NCI-H2196 treated with DMSO at 0.1 percent for 48 hours (cell line): ENCODE results near the gene IRF2BP1.
"Not testable (repeated sequence)": the region's sequence is repeated elsewhere in the genome, so short reads cannot be mapped to it uniquely, and the experiment has no call there.

Experiments
- DNase-seq: peaks from one replicate; lab custom pipeline; 2025; ENCODE audit not compliant: unreplicated experiment; lab: John Stamatoyannopoulos, UW

IRF2BP1 gene

DNA sequence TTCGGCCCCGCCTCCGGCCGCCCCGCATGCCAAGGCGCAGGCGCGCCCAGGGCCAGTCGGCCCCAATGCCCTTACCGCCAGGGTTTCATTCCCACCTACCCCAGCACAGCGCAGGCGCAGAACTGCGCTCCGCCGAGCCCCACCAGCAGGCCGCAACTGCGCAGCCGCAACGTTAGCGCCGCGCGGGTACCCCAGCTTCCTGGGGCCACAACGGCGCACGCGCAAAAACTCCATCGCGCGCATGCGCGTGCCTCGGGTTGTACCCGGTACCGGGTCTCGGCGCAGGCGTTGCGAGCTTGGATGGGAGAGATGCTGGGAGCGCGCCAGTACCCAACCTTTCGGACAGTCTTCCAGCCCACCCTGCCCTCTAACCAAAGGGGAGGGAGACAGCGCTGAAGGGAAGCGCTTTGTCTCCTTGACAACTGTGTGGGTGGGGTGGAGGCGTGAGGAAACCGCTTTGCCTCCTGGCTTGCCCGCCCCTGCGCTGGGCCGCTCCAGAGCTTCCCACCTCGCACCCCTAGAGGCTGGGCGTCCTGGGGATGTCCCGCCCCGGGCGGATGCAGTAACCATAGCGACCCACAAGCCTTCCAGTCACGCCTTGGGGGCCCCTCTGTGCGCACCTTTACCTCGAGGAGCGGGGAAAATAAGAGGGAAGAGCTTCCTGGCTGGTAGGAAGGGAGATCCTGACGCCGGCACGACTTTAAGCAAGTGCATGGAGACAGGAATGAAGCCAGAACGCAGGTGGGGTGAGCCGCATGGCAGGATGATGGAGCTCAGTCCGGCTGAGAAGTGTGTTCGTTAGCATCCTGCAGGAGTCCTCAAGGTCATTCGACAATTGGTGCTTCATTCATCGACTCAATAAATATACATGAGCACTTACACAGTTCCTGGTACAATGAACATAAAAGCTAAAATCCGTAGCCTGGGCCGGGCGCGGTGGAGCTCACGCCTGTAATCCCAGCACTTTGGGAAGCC is 17.0 kb upstream of the IRF2BP1 start:
- peak; percentile 95 for DNase-seq

DNA sequence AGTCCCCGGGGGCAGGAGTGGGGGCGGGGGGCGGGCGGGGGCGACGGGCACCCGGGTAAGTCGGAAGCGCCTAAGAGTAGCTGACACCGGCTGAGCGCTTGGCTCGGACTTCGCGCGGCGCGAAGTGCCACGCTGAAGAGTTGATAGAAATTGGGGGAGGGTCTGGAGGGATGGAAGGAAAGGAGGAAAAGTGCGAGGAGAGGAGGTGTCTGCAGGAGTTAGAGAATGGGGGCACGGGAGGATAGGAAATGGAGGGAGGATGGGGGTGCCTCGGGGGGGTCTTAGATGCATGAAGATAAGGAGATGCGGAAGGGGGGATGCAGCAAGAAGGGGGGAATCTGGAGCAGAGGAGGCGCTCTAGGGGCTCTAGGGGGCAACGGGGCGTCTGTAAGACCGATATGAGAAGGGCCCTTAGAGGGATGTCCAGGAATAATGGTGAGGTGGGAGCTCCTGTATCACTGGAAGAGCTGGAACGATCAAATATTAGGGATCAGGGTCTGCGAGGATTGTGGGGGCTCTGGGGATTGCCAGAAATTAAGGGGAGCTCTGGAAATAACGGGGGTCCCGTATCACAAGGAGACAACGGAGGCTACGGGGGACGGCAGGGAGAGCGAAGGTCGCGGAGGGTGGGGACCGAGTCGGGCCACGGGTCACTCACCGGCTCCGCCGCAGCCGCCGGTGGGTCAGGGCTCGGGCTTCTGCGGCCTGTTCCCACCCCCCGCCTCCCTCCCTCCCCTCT is 16.1 kb upstream of the IRF2BP1 start, which contains the start of gene MYPOP:
MYPOP (minus strand) TSS at position 702 of the 739 bp plus-strand sequence. CDS start 840 bp downstream, outside the sequence.
- no peak for DNase-seq

DNA sequence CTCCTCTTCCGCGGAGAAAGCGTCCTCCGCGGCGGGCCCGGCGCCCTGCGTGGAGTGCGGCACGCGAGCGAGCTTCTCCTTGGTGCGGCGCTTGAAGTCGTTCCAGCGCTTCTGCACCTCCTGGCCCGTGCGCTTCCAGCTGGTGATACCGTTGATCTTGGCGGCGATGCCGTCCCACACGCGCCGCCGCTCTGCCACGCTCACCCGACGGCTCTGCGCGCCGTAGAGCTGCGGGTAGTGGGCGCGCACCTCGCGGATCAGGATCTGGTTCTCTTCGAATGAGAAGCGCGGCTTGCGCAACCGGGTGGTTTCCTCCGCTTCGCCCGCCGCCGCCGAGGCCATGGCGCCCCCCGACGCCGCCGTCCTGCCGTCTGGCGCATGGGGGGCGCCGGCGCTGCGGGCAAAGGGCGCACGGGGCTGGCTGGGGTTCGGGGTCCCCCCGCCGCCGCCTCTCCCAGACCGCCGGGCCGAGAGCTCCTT is 15.5 kb upstream of the IRF2BP1 start:
- DNase-seq = no peak

DNA sequence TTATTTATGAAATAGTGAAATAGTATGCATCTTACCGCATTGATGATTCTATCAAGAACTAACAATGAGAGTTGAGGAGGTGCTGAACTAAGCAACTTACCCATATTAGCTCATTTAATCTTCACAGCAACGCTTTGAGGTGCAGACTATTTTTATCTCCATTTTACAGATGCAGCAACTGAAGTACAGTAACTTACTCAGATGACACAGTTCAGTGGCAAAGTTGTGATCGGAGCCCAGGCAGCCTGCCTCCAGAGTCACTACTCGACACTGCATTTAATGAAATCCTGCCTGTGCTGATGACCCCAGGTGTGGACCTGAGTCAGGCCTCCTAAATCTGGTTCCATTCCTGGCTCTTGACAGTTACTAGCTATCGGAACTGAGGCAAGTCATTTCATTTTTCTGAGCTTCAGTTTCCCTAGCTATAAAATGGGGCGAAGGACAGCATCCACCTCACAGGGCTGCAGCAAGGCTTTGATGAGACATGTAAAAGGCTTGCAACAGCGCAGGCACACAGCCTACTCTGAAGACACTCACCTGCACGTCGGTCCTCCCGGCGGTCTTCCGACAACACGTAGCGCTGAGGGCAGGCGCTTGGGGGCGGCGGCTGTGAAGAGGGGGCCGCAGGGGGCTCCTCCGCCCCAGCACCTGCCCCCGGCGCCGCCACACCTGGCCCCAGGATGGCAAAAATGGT is 14.9 kb upstream of the IRF2BP1 start:
- no peak for DNase-seq

DNA sequence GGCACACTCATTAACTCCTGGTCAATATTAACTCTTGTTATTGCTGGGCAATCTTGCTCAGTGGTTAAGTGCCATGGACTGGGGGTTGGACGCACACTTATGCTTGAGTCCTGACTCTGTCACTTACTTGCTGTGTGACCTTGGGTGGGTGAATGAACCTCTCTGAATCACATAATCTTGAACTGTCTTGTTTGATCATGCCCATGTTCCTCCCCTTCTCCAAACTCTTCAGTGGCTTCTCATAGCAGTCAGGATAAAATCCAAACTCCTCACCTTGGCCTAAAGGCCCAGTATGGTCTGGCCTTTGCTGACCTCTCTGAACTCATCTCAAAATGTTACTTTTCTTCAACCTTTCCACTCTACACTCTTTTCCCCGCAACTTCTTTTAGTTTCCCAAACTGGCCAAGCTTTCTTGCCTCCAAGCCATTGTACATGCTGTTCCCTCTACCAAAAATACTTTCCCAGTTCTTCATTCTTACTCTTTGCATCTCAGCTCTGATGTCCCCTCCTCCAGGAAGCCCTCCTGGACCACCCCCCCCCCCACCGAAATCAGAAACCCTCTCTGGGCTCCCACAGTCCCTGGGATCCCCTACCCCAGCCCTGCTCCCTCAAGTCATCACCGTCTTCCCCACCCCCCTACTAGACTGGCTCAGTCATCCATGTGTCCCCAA is 14.1 kb upstream of the IRF2BP1 start:
- no peak for DNase-seq

DNA sequence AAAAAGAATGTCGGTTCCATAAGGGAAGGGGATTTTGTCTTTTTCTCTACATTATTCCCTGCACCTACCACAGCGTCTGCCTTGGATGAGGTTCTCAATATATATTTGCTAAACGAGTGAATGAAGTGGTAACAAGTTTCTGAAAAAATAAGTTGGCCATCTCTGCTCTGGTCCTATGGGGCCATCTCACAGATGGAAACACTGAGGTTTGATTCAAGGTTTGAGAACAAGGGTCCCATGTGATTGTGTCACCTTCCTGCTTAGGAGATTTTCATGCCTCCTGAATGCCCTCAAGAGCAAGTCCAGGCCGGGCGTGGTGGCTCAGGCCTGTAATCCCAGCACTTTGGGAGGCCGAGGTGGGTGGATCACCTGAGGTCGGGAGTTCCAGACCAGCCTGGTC is 13.3 kb upstream of the IRF2BP1 start:
- DNase-seq = no peak

DNA sequence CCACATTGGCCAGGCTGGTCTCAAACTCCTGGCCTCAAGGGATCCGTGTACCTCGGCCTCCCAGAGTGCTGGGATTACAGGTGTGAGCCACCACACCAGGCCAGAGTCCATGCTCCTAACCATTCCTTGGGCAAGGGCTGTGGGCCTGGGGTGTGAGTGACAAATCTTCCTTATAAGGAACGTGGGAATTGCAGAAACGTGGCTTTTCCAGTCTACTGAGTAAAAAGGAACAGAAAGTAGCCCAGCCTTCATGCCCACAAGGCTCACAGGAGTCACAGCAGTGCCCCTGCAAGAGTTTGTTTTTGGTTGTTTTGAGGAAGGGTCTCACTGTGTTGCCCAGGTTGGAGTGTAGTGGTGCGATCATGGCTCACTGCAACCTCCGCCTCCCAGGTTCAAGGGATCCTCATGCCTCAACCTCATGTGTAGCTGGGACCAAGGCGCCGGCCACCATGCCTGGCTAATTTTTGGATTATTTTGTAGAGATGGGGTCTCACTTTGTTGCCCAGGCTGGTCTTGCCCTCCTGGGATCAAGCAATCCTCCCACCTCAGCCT is 11.4 kb upstream of the IRF2BP1 start:
- no peak for DNase-seq

DNA sequence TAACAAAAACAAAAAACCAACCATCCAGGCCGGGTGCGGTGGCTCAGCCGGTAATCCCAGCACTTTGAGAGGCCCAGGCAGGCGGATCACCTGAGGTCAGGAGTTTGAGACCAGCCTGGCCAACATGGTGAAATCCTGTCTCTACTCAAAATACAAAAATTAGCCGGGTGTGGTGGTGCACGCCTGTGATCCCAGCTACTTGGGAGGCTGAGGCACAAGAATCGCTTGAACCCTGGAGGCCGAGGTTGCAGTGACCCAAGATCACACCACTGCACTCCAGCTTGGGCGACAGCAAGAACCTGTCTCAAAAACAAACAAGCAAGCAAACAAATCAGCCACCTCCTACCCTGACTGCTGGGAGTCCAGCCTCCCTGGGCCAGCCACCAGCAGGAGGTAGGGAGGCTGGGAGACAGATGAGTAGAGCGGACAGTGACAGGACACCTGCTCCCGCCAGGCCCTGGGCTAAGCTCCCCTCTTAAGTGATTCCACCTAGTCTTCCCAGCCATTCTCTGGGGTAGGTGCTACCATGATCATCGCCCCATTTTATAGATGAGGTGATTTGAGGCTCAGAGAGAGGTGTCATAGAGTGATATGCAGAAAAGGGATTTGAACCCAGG is 10.2 kb upstream of the IRF2BP1 start:
- DNase-seq = not testable (repeated sequence)

DNA sequence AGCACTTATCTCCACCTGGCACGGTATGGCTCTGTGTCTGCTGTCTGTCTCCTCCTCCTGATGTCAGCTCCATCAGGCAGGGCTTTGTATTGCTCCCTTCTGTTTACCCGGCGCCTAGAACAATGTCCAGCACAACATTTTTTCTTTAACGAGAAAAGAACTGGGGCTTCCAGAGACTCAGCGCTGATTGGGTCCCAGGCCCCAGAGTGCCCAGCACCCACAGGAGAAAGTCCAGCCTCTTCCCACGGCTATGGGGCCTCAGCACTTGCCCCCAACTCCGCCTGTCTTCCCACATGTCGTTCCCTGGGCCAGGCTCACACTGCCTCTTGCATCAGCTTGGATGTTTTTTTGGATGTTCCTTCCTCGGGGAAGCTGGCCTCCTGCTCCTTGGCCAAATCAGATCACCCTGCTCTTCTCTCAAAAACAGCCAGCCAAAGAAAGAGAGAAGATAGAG is 9.6 kb upstream of the IRF2BP1 start:
- DNase-seq = no peak

DNA sequence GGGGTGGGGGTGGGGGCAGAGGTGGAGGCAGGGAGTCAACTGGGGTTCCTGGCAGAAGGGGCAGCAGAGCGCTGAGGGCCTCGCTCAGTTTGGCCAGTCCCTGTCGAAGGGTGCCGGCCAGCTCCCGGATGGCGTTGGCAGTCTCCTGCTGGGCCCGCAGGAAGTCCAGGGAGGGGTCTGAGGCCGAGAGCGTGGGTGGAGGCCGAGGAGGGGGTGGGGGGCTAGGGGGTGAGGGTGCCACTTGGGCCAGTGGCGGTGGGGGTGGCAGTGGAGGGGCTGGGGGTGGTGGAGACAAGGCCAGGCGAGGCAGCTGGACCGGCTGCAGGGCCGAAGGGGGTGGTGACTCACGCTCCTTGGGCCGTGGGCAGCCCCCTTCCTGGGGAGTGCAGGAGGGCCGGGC is 4.9 kb upstream of the IRF2BP1 start:
- no peak for DNase-seq

DNA sequence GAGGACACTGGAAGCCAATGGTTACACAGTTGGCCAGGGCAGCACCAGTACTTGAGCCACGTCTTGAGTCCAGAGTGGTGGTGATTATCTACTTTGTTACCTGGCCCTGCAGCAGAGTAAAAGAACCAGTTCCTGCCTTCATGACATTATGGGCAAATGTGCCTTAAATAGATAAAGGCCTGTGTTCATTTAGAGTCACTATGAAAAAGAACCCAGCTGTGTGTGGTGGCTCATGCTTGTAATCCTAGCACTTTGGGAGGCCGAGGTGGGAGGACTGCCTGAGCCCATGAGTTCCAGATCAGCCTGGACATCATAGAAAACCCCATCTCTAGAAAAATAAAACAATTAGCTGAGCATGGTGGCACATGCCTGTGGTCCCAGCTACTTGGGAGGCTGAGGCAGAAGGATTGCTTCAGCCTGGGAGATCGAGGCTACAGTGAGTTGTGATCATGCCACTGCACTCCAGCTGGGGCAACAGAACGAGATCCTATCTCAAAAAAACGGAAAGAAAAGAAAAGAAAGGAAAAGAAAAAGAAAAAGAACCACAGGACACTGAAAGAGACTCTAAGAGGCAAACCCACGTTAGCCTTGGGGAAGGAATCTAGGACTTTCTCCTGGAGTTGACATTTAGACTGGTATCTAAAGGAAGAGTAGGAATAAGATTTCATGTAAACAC is 3.4 kb upstream of the IRF2BP1 start:
- DNase-seq = no peak

DNA sequence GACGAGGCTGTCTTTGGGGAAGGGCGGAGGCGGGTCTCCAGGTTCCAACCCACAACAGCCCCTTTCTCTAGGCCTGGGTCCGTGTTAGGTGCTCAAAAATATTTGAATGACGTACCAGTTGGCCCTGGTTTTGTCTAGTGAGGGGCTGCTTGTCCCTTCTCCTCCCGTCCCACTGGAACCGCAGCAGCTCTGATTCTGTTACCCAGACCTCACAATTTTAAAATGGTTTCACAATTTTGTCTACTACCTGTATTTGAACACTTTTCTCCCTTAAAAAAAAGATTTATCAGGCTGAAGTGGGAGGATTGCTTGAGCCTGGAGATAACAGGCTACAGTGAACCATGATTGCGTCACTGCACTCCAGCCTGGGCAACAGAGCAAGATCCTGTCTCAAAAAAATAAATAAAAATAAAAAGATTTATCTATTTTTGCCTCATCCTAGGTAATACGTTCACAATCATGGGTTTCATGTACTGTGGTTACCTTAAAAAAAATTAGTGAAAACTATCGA is 1.3 kb upstream of the IRF2BP1 start:
- no peak for DNase-seq

DNA sequence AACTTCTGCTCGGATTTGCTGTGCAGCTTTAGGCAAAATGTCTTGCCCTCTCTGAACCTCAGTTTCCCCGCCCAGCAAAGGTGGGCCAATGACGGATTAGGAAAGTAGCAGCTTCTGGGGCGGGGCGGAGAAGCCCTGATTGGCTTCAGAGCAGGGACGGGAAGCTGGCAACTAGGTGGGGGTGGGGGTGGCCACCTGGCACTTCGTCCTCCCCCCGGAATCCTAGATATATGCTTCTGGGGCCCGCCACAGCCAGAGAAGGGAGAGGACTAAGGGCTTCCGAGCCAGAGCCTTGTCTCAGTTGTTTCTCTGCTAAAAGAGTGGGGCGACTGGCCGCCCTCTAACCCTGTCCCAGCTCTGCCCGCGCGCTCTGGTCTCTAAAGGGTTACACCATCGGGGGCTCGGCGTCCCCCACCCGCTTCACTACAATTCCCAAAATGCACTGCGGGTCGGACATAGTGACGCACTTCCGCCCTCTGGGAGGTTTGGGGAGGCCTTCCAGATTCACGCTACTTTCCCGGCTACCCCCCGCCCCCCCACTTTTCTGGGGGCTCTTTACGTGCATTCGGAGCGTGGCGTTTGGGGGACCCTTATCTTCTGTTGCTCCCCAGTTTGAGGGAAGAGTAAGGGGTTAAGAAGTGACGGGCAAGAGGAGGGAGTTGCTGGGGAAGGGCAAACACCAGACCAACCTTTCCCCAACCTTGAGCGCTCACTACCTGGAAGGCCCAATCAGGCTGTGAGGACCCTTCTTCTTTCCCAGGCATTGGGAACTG is 672 bp upstream of the IRF2BP1 start:
- peak; percentile 82 for DNase-seq

DNA sequence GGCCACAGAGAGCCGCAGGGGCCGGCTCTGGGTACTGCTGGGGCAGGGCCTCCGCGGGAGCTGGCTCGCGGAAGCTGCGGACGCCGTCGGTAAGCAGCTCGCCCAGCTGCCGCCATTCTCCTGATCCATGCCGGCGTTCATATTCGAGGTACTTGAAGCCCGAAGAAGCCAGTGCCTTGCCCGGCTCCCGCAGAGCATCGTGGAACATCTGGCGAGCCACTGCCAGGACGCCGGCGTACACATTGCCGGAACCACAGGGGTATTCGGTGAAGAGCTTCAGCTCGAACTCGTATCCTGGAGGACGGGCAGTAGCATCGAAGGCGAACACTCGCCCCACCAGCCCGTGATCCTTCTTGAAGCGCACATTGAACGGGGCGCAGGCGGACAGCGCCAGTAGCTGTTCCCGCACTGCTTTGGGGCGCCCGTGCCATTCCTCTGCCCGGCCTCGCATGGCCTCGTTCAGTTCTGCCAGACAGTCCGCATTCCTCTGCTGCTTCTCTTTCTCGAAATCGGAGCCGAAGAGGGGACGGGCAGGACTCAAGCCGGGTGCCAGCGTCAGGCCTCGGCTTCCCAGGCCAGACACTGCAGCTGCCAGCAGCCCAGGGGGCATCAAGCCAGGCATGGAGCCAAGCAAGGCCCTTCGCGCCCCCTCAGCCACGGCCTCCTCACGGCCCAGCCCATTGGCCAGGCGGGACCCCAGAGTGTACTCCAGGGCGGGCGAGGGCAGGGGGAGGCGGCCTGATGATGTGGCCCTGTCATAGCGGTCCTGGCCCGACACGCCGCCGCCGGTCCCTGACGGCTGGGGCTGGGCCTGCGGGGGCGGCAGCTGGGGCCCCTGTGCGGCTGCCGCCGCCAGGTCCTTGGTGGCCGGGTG is 1.0 kb downstream of the IRF2BP1 start:
- no peak for DNase-seq

DNA sequence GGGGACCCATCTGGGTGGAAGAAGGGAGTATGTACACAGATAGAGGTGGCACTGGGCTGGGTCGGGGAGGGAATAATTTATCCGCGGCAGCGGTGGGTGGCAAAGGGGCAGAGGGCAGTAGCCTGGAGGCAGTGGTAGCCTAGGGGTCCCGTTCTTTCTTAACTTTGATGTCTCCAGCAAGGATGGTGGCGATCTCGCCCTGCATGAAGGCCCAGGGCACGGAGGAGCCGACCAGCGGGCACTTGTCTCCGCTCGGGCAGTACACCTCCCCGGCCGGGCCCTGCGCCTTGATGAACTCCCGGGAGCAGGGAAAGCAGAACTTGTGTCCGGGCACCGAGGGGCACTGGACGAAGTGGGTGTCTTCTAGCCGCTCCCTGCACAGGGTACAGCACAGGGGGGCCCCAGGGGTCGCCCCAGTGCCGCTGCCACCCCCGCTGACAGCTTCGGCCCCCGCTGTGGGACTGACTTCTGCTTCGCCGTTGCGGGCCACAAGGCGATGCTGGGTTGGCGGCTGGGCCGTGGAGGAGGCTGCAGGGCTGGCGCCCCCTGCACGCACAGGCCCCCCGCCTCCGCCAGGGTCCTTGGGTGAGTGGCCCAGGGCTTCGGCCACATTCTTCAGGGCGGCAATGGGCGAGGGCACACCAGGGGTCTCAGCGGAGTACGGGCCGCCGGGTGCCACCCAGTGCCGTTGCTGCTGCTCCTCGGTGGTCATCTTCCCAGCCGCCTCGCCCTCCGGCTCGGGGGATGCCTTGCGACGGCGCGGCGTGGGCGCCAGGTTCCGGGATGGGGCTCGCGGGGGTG is 1.9 kb downstream of the IRF2BP1 start:
- no peak for DNase-seq

DNA sequence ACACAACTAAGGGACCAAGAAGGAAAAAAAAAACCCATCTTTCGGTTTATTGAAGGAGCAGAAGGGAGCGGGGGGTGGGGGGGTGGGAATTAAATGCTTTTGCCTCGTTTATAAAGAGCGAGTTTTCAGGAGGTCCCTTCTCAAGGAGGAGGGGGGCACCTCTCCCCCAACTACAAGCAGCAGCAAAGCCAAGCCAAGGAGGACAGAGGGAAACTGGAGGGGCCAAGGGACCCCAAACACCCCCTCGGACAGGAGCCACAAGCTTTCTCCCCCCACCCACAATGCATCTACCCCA is 2.4 kb downstream of the IRF2BP1 start:
- no peak for DNase-seq
